ENCODE results near the gene IFIT1. TPM values are rescaled to one million over a fixed set of nuclear protein-coding genes. Genes with fewer than 3 reads are reported as not detected.
"Not testable (repeated sequence)": the region's sequence is repeated elsewhere in the genome, so short reads cannot be mapped to it uniquely, and the experiment has no call there.

Gene IFIT1
- polyA plus RNA-seq, 4 donors, result 15.0 to 24.1 (median 19.7) TPM

- DNase-seq (ENCODE audit: low read depth in 4 of 4, low spot score in 3 of 4), result peak; percentile 44 to 54 (median 48)
Observed at GRCh38 chr10:89426230-89426868, 33.9 kb downstream of the IFIT1 start.

GRCh38 chr10:89427629-89428028 lies 35.2 kb downstream of the IFIT1 start:
- DNase-seq (ENCODE audit: low read depth in 4 of 4, low spot score in 3 of 4), result no peak

GRCh38 chr10:89428877-89429276 lies 36.5 kb downstream of the IFIT1 start:
- no peak for DNase-seq (ENCODE audit: low read depth in 4 of 4, low spot score in 3 of 4)

GRCh38 chr10:89431977-89432376 lies 39.6 kb downstream of the IFIT1 start:
- DNase-seq (ENCODE audit: low read depth in 4 of 4, low spot score in 3 of 4), result peak in 3 of 4 donors; percentile 35 to 53 (median 39)

- no peak for DNase-seq (ENCODE audit: low read depth in 4 of 4, low spot score in 3 of 4)
Observed at GRCh38 chr10:89438525-89438924, 46.1 kb downstream of the IFIT1 start.

- DNase-seq (ENCODE audit: low read depth in 4 of 4, low spot score in 3 of 4), result no peak
Observed at GRCh38 chr10:89440226-89441009, 48.0 kb downstream of the IFIT1 start.

- DNase-seq (ENCODE audit: low read depth in 4 of 4, low spot score in 3 of 4), result no peak
Observed at GRCh38 chr10:89442289-89442688, 49.9 kb downstream of the IFIT1 start.

GRCh38 chr10:89444819-89445218 lies 52.4 kb downstream of the IFIT1 start:
- not testable (repeated sequence) for DNase-seq (ENCODE audit: low read depth in 4 of 4, low spot score in 3 of 4)

GRCh38 chr10:89450901-89451300 lies 58.5 kb downstream of the IFIT1 start:
- DNase-seq (ENCODE audit: low read depth in 4 of 4, low spot score in 3 of 4), result no peak

- no peak for DNase-seq (ENCODE audit: low read depth in 4 of 4, low spot score in 3 of 4)
Observed at GRCh38 chr10:89452193-89452592, 59.8 kb downstream of the IFIT1 start.

- no peak for DNase-seq (ENCODE audit: low read depth in 4 of 4, low spot score in 3 of 4)
Observed at GRCh38 chr10:89454561-89455347, 62.3 kb downstream of the IFIT1 start.

Other genes with a start within 250 kb of the IFIT1 start
- under 1 TPM in 3 of 4 donors, not detected in 1; 0.15 to 0.18 (median 0.16) TPM for gene CH25H, start 185.3 kb upstream of the IFIT1 start, polyA plus RNA-seq (ENCODE audit: insufficient read length in 4 of 4)
- 10 to 100 TPM; 49.2 to 63.5 (median 57.0) TPM for gene LIPA, start 140.8 kb upstream of the IFIT1 start, polyA plus RNA-seq (ENCODE audit: insufficient read length in 4 of 4)
- gene IFIT2, start 90.6 kb upstream of the IFIT1 start, polyA plus RNA-seq (ENCODE audit: insufficient read length in 4 of 4), result 10 to 100 TPM in 2 of 4 donors, 1 to 10 TPM in 2; 7.5 to 10.9 (median 10.1) TPM
- gene IFIT3, start 64.6 kb upstream of the IFIT1 start, polyA plus RNA-seq (ENCODE audit: insufficient read length in 4 of 4), result 10 to 100 TPM; 12.5 to 16.4 (median 15.8) TPM
- gene IFIT1B, start 14.6 kb upstream of the IFIT1 start, polyA plus RNA-seq (ENCODE audit: insufficient read length in 4 of 4), result under 1 TPM in 3 of 4 donors, not detected in 1; 0.13 to 0.15 (median 0.14) TPM
- gene IFIT5, start 21.9 kb downstream of the IFIT1 start, polyA plus RNA-seq (ENCODE audit: insufficient read length in 4 of 4), result 10 to 100 TPM; 13.4 to 24.8 (median 17.1) TPM
- 10 to 100 TPM; 29.8 to 35.4 (median 33.8) TPM for gene SLC16A12, start 143.0 kb downstream of the IFIT1 start, polyA plus RNA-seq (ENCODE audit: insufficient read length in 4 of 4)

Measured in right renal pelvis (tissue), 4 donors.